Astrocyte (in vitro differentiated cells and primary cell): ENCODE data around the gene NCF4. TPM values are rescaled to one million over a fixed set of nuclear protein-coding genes. Genes with fewer than 3 reads are reported as not detected.
A peak's percentile ranks its signal among the peaks of the same experiment; 100 is the strongest.

ENCODE experiments used
- DNase-seq: peaks from one replicate; pipeline ENCODE4 v3.0.0-alpha.2; 2010; ENCODE audit warnings: low read depth
- FAIRE-seq: peaks from 2 replicates; lab custom pipeline; 2011; peaks lifted over from hg19 to GRCh38; lab: Jason Lieb, UNC
- H2AFZ ChIP-seq: 2 replicates; pipeline ENCODE4 v1.6.0; 2012; ENCODE audit warnings: low read depth, low read length, inconsistent platforms
- H3K27ac ChIP-seq: 2 replicates; pipeline ENCODE4 v1.5.1; 2011; ENCODE audit warnings: low read depth, low read length, inconsistent platforms
- H3K27me3 ChIP-seq: 2 replicates; pipeline ENCODE4 v1.6.0; 2011; ENCODE audit warnings: low read length, inconsistent platforms; ENCODE audit not compliant: insufficient read depth
- H3K36me3 ChIP-seq: 2 replicates; pipeline ENCODE4 v1.5.1; 2011; ENCODE audit warnings: low read length, inconsistent platforms; ENCODE audit not compliant: insufficient read depth
- H3K4me1 ChIP-seq: 2 replicates; pipeline ENCODE4 v1.5.1; 2011; ENCODE audit warnings: low read length, inconsistent platforms; ENCODE audit not compliant: insufficient read depth
- H3K4me2 ChIP-seq: 2 replicates; pipeline ENCODE4 v1.6.0; 2012; ENCODE audit warnings: low read length, inconsistent platforms
- H3K4me3 ChIP-seq: 2 replicates; pipeline ENCODE4 v1.5.1; 2011; ENCODE audit warnings: low read depth, mild to moderate bottlenecking, low read length, inconsistent platforms; ENCODE audit not compliant: insufficient read depth
- H3K79me2 ChIP-seq: 2 replicates; pipeline ENCODE4 v1.6.0; 2012; ENCODE audit warnings: mild to moderate bottlenecking, low read length, inconsistent platforms; ENCODE audit not compliant: insufficient read depth
- H3K9ac ChIP-seq: 2 replicates; pipeline ENCODE4 v1.6.0; 2012; ENCODE audit warnings: mild to moderate bottlenecking, low read length, inconsistent platforms
- H3K9me3 ChIP-seq: 2 replicates; pipeline ENCODE4 v1.5.1; 2012; ENCODE audit warnings: low read depth, mild to moderate bottlenecking, low read length, inconsistent platforms; ENCODE audit not compliant: insufficient read depth
- H4K20me1 ChIP-seq: 2 replicates; pipeline ENCODE4 v1.6.0; 2012; ENCODE audit warnings: low read length, inconsistent platforms; ENCODE audit not compliant: insufficient read depth
- H3K27ac Mint-ChIP-seq: one replicate; pipeline ENCODE4 v1.8.0; 2021; ENCODE audit warnings: mild to moderate bottlenecking, mixed read lengths; ENCODE audit not compliant: unreplicated experiment
- H3K27me3 Mint-ChIP-seq: one replicate; pipeline ENCODE4 v1.8.0; 2021; ENCODE audit warnings: low read depth, mixed read lengths; ENCODE audit not compliant: unreplicated experiment
- H3K36me3 Mint-ChIP-seq: one replicate; pipeline ENCODE4 v1.8.0; 2021; ENCODE audit warnings: low read depth, mixed read lengths; ENCODE audit not compliant: unreplicated experiment
- H3K4me1 Mint-ChIP-seq: one replicate; pipeline ENCODE4 v1.8.0; 2021; ENCODE audit warnings: low read depth, mixed read lengths; ENCODE audit not compliant: unreplicated experiment
- H3K4me3 Mint-ChIP-seq: one replicate; pipeline ENCODE4 v1.8.0; 2021; ENCODE audit warnings: mild to moderate bottlenecking, moderate library complexity, mixed read lengths; ENCODE audit not compliant: unreplicated experiment
- H3K9me3 Mint-ChIP-seq: one replicate; pipeline ENCODE4 v1.8.0; 2021; ENCODE audit warnings: mild to moderate bottlenecking, mixed read lengths; ENCODE audit not compliant: unreplicated experiment
- EZH2 ChIP-seq: IDR thresholded peaks from 2 replicates; pipeline ENCODE4 v1.6.1; 2012; ENCODE audit warnings: mild to moderate bottlenecking, low read length, inconsistent platforms; ENCODE audit not compliant: insufficient read depth
- total RNA-seq: library from RNA; stranded (reverse); gene quantifications from 2 replicates; pipeline ENCODE4 v1.2.1, GENCODE V29; 2021
- TF ChIP-seq, protein P1 (sequence below): IDR thresholded peaks from 2 replicates; pipeline ENCODE4 v1.5.1; 2011; ENCODE audit warnings: low read depth, mild to moderate bottlenecking, inconsistent platforms, low read length, moderate library complexity; ENCODE audit not compliant: insufficient read depth

NCF4 gene
- total RNA-seq, 1 donor from 2014 or later: not detected

DNA sequence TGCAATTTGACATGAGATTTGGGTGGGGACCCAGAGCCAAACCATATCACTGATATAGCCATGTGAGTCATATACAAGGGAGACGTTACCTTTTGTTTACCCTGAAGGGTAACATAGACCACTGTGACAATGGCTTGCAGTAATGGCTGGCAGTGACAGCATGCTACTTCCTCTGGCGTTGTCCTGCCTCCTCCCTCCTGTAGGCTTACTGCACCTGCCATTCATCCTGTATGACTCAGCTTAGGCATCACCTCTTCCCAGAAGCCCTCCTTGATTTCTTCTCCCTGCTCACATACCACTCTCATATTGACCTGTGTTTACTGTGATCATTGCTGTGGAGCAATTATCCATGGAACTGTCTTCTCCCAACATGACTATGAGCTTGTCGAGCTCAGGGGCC is 32.0 kb upstream of the NCF4 start:
- TF ChIP-seq EZH2: no peak
- TF ChIP-seq, protein P1, sequence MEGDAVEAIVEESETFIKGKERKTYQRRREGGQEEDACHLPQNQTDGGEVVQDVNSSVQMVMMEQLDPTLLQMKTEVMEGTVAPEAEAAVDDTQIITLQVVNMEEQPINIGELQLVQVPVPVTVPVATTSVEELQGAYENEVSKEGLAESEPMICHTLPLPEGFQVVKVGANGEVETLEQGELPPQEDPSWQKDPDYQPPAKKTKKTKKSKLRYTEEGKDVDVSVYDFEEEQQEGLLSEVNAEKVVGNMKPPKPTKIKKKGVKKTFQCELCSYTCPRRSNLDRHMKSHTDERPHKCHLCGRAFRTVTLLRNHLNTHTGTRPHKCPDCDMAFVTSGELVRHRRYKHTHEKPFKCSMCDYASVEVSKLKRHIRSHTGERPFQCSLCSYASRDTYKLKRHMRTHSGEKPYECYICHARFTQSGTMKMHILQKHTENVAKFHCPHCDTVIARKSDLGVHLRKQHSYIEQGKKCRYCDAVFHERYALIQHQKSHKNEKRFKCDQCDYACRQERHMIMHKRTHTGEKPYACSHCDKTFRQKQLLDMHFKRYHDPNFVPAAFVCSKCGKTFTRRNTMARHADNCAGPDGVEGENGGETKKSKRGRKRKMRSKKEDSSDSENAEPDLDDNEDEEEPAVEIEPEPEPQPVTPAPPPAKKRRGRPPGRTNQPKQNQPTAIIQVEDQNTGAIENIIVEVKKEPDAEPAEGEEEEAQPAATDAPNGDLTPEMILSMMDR: no peak
- no peak overlapping the region for H3K4me2 ChIP-seq
- H3K4me3 ChIP-seq: no peak overlapping the region
- H3K9ac ChIP-seq: no peak overlapping the region
- H3K4me1 ChIP-seq: no peaks in the 10 kb centered on the region
- no peaks in the 10 kb centered on the region for H3K36me3 ChIP-seq
- FAIRE-seq (no peak), DNase-seq (no peak)
- no peak overlapping the region for H3K27ac Mint-ChIP-seq
- H2AFZ ChIP-seq: no peak overlapping the region
- no peaks in the 10 kb centered on the region for H3K36me3 Mint-ChIP-seq
- peaks cover 8% of the 10 kb centered on the region for H3K9me3 Mint-ChIP-seq
- H3K79me2 ChIP-seq: no peaks in the 10 kb centered on the region
- peaks cover 9% of the 10 kb centered on the region for H3K27me3 ChIP-seq
- no peaks in the 10 kb centered on the region for H3K9me3 ChIP-seq
- H4K20me1 ChIP-seq: no peaks in the 10 kb centered on the region
- peaks cover 57% of the 10 kb centered on the region for H3K27me3 Mint-ChIP-seq
- no peak overlapping the region for H3K4me3 Mint-ChIP-seq
- no peak overlapping the region for H3K27ac ChIP-seq
- no peaks in the 10 kb centered on the region for H3K4me1 Mint-ChIP-seq

DNA sequence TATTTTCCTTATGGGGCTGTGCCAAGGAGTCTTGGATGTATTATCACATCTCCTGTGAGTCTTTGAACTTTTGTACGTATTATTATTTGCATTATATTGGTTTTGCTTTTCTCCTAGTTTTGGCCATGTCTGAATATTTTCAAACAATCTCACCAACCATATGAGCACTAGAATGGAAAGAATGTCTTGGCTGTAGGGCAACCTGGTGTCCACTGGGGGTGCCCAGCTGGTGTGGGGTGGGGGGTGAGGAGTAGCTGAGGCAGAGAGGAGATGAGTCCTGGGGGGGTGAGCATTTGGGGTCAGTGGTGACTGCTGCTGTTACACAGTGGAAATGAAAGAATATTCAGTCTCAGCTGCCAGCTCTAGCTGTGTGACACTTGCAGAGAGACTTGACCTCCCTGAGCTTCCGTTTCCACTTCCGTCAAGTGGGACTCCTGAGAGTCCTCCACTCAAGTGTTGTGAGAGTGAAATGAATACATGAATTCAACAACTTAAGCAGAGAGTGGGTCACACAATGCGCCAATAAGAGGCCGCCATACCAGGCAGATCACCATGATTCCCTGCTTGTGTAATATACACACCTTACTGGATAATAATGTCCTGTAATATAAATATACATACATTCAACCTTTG is 31.3 kb upstream of the NCF4 start:
- Mint-ChIP-seq H3K36me3 (no peaks in the 10 kb centered on the region), H3K9me3 (peaks cover 8% of the 10 kb centered on the region), H3K27ac (no peak overlapping the region), H3K4me1 (no peaks in the 10 kb centered on the region), H3K27me3 (peaks cover 57% of the 10 kb centered on the region), H3K4me3 (peak overlapping the region; percentile 13)
- Histone ChIP-seq H2AFZ (no peak overlapping the region), H3K36me3 (no peaks in the 10 kb centered on the region), H3K9me3 (no peaks in the 10 kb centered on the region), H3K27ac (no peak overlapping the region), H3K4me2 (no peak overlapping the region), H3K9ac (no peak overlapping the region), H4K20me1 (no peaks in the 10 kb centered on the region), H3K79me2 (no peaks in the 10 kb centered on the region), H3K27me3 (peaks cover 9% of the 10 kb centered on the region), H3K4me3 (no peak overlapping the region), H3K4me1 (no peaks in the 10 kb centered on the region)
- no peak for TF ChIP-seq EZH2
- TF ChIP-seq, protein P1: no peak
- DNase-seq (no peak), FAIRE-seq (no peak)

DNA sequence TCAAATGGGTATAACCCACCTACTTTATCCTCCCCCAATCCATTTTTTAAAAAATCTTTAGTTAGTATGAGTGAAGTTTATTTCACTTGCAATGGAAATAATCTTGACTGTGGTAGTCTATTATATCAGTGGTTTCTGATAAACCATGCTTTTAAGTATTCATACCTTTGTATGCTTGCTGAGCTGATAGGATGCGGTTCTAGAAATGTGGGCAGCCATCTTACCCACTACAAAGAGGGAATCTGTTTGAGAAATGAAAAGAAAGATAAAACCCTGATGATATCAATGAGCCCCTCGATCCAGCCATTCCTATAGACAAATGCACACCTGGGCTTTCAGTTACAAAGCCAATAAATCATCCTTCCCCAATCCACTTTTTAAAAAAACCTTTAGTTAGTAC is 30.2 kb upstream of the NCF4 start:
- Histone ChIP-seq H3K4me1 (no peaks in the 10 kb centered on the region), H2AFZ (no peak overlapping the region), H3K9ac (no peak overlapping the region), H3K79me2 (no peaks in the 10 kb centered on the region), H3K36me3 (no peaks in the 10 kb centered on the region), H3K27me3 (peaks cover 9% of the 10 kb centered on the region), H3K27ac (no peak overlapping the region), H4K20me1 (no peaks in the 10 kb centered on the region), H3K4me3 (no peak overlapping the region), H3K4me2 (no peak overlapping the region), H3K9me3 (no peaks in the 10 kb centered on the region)
- H3K27me3 Mint-ChIP-seq: peaks cover 58% of the 10 kb centered on the region
- TF ChIP-seq EZH2: no peak
- TF ChIP-seq, protein P1: no peak
- no peaks in the 10 kb centered on the region for H3K4me1 Mint-ChIP-seq
- no peaks in the 10 kb centered on the region for H3K36me3 Mint-ChIP-seq
- H3K4me3 Mint-ChIP-seq: no peak overlapping the region
- peaks cover 8% of the 10 kb centered on the region for H3K9me3 Mint-ChIP-seq
- FAIRE-seq (no peak), DNase-seq (no peak)
- H3K27ac Mint-ChIP-seq: no peak overlapping the region
